Activated CD4-positive, alpha-beta memory T cell treated with anti-CD3 and anti-CD28 coated beads for 36 hours (primary cell): ENCODE measurements around the gene SHROOM4. TPM values are rescaled to one million over a fixed set of nuclear protein-coding genes. Genes with fewer than 3 reads are reported as not detected.

Experiments
- CTCF ChIA-PET: fragments of 350-600 bp; sonication (Branson Sonifier 250); formaldehyde crosslinking; loops from one replicate; lab custom pipeline; 2021; ENCODE audit warnings: antibody characterized with exemption, inconsistent platforms; lab: Charles Lee
- POLR2A ChIA-PET: fragments of 350-600 bp; sonication (Branson Sonifier 250); formaldehyde crosslinking; loops from one replicate; lab custom pipeline; 2021; ENCODE audit warnings: antibody characterized with exemption; lab: Charles Lee
- DNase-seq: peaks from one replicate; pipeline ENCODE4 v3.0.0-alpha.2; 2020
- H3K27ac Mint-ChIP-seq: one replicate; pipeline ENCODE4 v1.8.0; 2021; ENCODE audit warnings: mixed read lengths
- H3K27me3 Mint-ChIP-seq: one replicate; pipeline ENCODE4 v1.8.0; 2021; ENCODE audit warnings: mixed read lengths
- H3K36me3 Mint-ChIP-seq: one replicate; pipeline ENCODE4 v1.8.0; 2021; ENCODE audit warnings: mixed read lengths
- H3K4me1 Mint-ChIP-seq: one replicate; pipeline ENCODE4 v1.8.0; 2021; ENCODE audit warnings: low read depth, mixed read lengths
- H3K4me3 Mint-ChIP-seq: one replicate; pipeline ENCODE4 v1.8.0; 2021; ENCODE audit warnings: mild to moderate bottlenecking, mixed read lengths
- H3K9me3 Mint-ChIP-seq: one replicate; pipeline ENCODE4 v1.8.0; 2021; ENCODE audit warnings: mixed read lengths
- intact Hi-C: fragments of 100-400 bp; cut with micrococcal nuclease; formaldehyde crosslinking; loops from one replicate; pipeline ENCODE4 v1.15.1; 2023
- total RNA-seq, 2 experiments: library from RNA; stranded (reverse); gene quantifications; one replicate each; pipeline ENCODE4 v1.2.3, GENCODE V29; 2021

The SHROOM4 gene
- total RNA-seq: not detected

DNA sequence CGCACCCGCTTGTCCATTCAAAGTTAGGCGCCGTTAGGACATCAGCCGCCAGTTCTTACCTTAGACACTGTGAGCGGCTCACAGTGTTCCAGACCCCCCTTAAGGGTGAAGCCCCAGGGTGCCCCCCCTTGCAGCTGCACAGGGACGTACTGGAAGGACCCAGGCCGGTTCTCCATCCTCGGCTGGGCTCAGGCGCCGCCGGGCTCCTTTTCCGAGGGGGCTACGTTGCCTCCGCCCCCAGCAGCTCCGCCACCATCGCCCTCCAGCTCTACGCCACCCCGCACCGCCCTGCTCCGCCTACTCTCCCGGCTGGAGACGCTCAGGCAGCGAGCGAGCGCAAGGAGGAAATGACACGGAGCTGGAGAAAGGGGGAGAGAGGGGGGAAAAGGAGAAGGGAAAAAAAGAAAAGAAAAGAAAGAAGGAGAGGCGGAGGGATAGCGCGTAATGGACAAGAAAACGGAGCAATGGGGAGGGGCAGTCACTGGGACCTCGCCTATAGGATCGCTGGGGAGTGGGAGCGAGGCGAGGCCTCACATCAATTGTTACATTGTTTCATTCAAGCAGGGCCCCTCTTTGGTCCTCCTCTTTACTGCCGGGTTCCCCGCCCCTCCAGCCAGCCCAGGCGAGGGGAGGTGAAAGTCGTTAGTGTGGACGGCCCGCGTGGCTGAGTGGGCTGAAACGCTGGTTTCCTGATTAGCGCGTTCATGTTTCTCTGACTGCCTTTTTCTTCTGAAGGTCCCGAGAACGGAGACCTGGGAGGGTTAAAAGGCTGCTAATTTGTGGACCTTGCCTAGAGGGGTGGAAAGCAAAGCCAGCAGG is at the start of gene SHROOM4:
TSS of gene SHROOM4 (minus strand) at position 352 of the 819 bp plus-strand sequence. CDS start at position 176, 176 bp downstream.
- intact Hi-C loops: no loop called here
- POLR2A ChIA-PET: no interaction called here
- Mint-ChIP-seq H3K4me1 (no peaks in the 10 kb centered on the region), H3K27ac (no peak within 1 kb of the TSS), H3K27me3 (peaks cover 21% of the 10 kb centered on the region), H3K9me3 (no peaks in the 10 kb centered on the region), H3K36me3 (no peaks in the 10 kb centered on the region), H3K4me3 (no peak within 1 kb of the TSS)
- no peak for DNase-seq
- CTCF ChIA-PET: no interaction called here

DNA sequence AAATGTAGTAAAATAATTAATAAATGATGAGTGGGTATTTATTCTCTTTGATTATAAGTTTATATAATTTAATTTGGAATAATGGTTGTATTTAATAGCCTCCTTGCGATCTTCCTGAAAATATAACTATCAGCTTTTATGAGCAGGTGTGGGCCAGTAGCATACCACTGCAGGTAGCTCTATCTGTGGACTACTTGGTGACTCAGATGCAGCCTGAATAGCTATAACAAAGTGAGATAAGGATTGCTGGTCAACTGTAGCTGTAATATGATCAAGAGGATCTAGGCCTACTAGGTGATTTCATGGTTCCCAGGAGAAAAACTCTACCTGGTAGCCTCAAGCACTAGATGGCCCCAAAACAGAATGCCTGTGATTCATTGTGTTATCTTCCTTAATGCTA is 49.5 kb upstream of the SHROOM4 start:
- ChIA-PET POLR2A (no interaction called here), CTCF (no interaction called here)
- H3K4me1 Mint-ChIP-seq: no peaks in the 10 kb centered on the region
- intact Hi-C loops: no loop called here
- no peak overlapping the region for H3K4me3 Mint-ChIP-seq
- no peak for DNase-seq
- H3K36me3 Mint-ChIP-seq: no peaks in the 10 kb centered on the region
- H3K27me3 Mint-ChIP-seq: peaks cover 4% of the 10 kb centered on the region
- no peaks in the 10 kb centered on the region for H3K9me3 Mint-ChIP-seq
- H3K27ac Mint-ChIP-seq: no peak overlapping the region

- H3K36me3 Mint-ChIP-seq: no peaks in the 10 kb centered on the region
Measured at GRCh38 chrX:50860518-50860917, 46.5 kb upstream of the SHROOM4 start.

DNA sequence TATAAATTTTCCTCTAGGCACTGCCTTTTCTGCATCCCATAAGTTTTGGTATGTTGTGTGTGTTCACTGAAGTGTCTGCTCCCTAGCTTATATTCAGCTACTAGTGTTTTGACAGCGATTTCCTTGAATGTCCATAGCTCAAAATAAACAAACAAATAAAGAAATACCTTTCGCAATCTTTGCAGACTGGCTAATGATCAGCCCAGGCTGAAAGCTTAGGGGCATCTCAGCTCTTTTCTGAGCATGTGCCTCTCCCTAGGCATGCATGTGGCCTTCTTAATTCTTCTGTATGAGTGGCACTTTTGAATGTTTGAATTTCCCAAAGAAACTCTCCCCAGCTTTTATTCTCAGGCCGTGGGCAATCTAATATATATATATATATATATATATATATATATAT is 44.6 kb upstream of the SHROOM4 start:
- Mint-ChIP-seq H3K27me3 (no peaks in the 10 kb centered on the region), H3K27ac (no peak overlapping the region)
- POLR2A ChIA-PET: no interaction called here

More at GRCh38 chrX:50860518-50860917, 46.5 kb upstream of the SHROOM4 start:
- Mint-ChIP-seq H3K27me3 (peaks cover 3% of the 10 kb centered on the region), H3K27ac (no peak overlapping the region), H3K4me1 (no peaks in the 10 kb centered on the region), H3K4me3 (no peak overlapping the region), H3K9me3 (no peaks in the 10 kb centered on the region)
- no peak for DNase-seq
- ChIA-PET POLR2A (no interaction called here), CTCF (no interaction called here)
- intact Hi-C loops: no loop called here

GRCh38 chrX:50853399-50853798 is 39.4 kb upstream of the SHROOM4 start:
- no peaks in the 10 kb centered on the region for H3K27me3 Mint-ChIP-seq
- H3K4me1 Mint-ChIP-seq: no peaks in the 10 kb centered on the region
- H3K36me3 Mint-ChIP-seq: no peaks in the 10 kb centered on the region
- ChIA-PET CTCF (no interaction called here), POLR2A (interaction anchor here (0.6 kb wide), 1 partner anchor 21 kb away, joined by 5 read pairs; no protein-coding TSS in a partner anchor)
- no peak for DNase-seq
- intact Hi-C loops: no loop called here
- no peaks in the 10 kb centered on the region for H3K9me3 Mint-ChIP-seq
- H3K4me3 Mint-ChIP-seq: no peak overlapping the region
- H3K27ac Mint-ChIP-seq: no peak overlapping the region

More for the DNA sequence above, 44.6 kb upstream of the SHROOM4 start:
- Mint-ChIP-seq H3K4me1 (no peaks in the 10 kb centered on the region), H3K4me3 (no peak overlapping the region), H3K9me3 (no peaks in the 10 kb centered on the region), H3K36me3 (no peaks in the 10 kb centered on the region)
- intact Hi-C loops: no loop called here
- DNase-seq: no peak
- CTCF ChIA-PET: no interaction called here

DNA sequence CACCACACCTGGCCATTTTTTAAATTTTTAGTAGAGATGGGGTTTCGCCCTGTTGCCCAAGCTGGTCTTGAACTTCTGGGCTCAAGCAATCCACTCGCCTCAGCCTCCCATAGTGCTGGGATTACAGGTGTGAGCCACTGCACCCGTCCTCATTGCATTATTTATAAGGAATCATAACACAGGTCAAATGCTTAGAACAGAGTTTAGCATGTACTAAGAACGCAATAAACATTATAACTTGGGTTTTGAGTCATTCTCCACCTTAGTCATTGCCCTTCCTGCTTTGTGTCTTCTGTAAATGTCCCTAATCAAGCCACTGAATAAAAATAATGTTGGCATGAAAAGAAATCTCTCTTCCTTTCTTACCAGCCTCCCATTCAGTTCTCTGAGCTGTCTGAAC is 38.5 kb upstream of the SHROOM4 start:
- Mint-ChIP-seq H3K9me3 (no peaks in the 10 kb centered on the region), H3K27ac (no peak overlapping the region), H3K36me3 (no peaks in the 10 kb centered on the region), H3K27me3 (no peaks in the 10 kb centered on the region), H3K4me3 (no peak overlapping the region), H3K4me1 (no peaks in the 10 kb centered on the region)
- no peak for DNase-seq
- CTCF ChIA-PET: no interaction called here
- POLR2A ChIA-PET: no interaction called here
- intact Hi-C loops: no loop called here

GRCh38 chrX:50842221-50842620 is 28.2 kb upstream of the SHROOM4 start:
- intact Hi-C loops: no loop called here
- DNase-seq: no peak
- H3K27ac Mint-ChIP-seq: no peak overlapping the region
- ChIA-PET POLR2A (interaction anchor here (0.5 kb wide), 1 partner anchor 539 kb away, joined by 3 read pairs; no protein-coding TSS in a partner anchor), CTCF (no interaction called here)
- H3K4me3 Mint-ChIP-seq: no peak overlapping the region
- H3K9me3 Mint-ChIP-seq: no peaks in the 10 kb centered on the region
- no peaks in the 10 kb centered on the region for H3K36me3 Mint-ChIP-seq
- no peaks in the 10 kb centered on the region for H3K27me3 Mint-ChIP-seq
- no peaks in the 10 kb centered on the region for H3K4me1 Mint-ChIP-seq

- intact Hi-C loops: no loop called here
- no peaks in the 10 kb centered on the region for H3K27me3 Mint-ChIP-seq
Measured at GRCh38 chrX:50839730-50840129, 25.7 kb upstream of the SHROOM4 start.

DNA sequence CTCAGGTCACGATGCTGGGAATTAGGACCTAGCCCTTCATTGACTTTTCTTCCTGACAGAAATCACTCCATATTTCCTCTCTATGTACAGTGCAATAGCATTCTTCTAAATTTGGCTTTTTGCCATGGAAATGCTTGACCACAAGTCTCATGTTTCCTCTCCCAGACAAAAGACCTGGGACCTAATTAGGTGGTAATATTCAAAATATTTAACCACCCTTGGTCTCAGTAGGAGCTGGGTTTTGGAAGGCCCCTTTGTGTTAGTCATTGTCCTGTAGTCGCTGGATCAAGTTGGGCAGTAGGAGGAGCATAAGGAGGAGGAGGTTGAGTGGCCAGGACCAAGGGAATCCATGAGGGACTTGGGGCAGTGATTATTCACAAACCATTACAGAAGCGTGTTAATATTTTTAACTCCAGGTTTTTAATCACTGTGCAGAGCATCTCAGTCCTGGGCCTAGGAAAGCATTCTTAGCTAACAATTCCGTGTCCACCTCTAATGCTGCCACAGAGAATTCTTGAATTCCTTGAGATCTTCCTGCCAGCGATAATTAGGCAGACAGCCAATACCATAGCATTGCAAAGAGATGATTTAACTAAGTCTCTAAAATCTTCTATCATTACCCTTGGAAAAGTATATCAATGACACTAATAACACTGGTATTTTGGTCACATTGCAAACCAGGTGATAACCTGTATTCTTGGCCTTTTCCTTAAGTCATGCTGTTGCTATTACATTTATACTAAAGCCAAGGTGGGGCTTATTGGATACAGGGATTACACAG is 25.0 kb upstream of the SHROOM4 start:
- Mint-ChIP-seq H3K27ac (no peak overlapping the region), H3K36me3 (no peaks in the 10 kb centered on the region), H3K27me3 (no peaks in the 10 kb centered on the region), H3K4me3 (no peak overlapping the region), H3K4me1 (no peaks in the 10 kb centered on the region), H3K9me3 (no peaks in the 10 kb centered on the region)
- CTCF ChIA-PET: no interaction called here
- POLR2A ChIA-PET: no interaction called here
- intact Hi-C loops: no loop called here
- no peak for DNase-seq

More at GRCh38 chrX:50839730-50840129, 25.7 kb upstream of the SHROOM4 start:
- Mint-ChIP-seq H3K4me1 (no peaks in the 10 kb centered on the region), H3K27ac (no peak overlapping the region), H3K36me3 (no peaks in the 10 kb centered on the region), H3K9me3 (no peaks in the 10 kb centered on the region), H3K4me3 (no peak overlapping the region)
- ChIA-PET CTCF (no interaction called here), POLR2A (no interaction called here)
- no peak for DNase-seq

- no peak overlapping the region for H3K27ac Mint-ChIP-seq
- CTCF ChIA-PET: no interaction called here
- intact Hi-C loops: no loop called here
Measured at GRCh38 chrX:50827996-50828395, 14.0 kb upstream of the SHROOM4 start.

DNA sequence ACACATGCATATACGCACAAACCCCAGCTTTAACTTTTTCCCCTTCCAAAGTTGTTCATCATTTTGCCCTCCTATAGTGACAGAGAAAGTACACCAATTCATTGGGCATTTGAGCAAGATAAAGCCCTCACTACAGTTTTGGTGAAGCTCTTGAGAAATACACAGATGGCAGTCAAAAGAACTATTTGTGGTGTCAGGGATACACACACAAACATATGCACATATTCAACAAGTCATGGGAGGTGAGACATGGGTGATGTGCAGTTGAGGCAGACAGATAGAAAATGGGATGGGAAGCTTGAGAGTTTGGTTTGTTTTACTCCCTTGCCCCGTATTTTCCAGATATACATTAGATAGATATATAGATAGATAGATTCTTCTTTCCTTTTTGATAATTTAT is 11.8 kb upstream of the SHROOM4 start:
- DNase-seq: no peak
- Mint-ChIP-seq H3K4me1 (no peaks in the 10 kb centered on the region), H3K27ac (no peak overlapping the region), H3K36me3 (no peaks in the 10 kb centered on the region), H3K9me3 (no peaks in the 10 kb centered on the region), H3K27me3 (peaks cover 2% of the 10 kb centered on the region), H3K4me3 (no peak overlapping the region)
- intact Hi-C loops: no loop called here
- ChIA-PET POLR2A (no interaction called here), CTCF (no interaction called here)

More at GRCh38 chrX:50827996-50828395, 14.0 kb upstream of the SHROOM4 start:
- Mint-ChIP-seq H3K36me3 (no peaks in the 10 kb centered on the region), H3K27me3 (peaks cover 2% of the 10 kb centered on the region), H3K4me1 (no peaks in the 10 kb centered on the region), H3K4me3 (no peak overlapping the region), H3K9me3 (no peaks in the 10 kb centered on the region)
- no peak for DNase-seq
- POLR2A ChIA-PET: no interaction called here

DNA sequence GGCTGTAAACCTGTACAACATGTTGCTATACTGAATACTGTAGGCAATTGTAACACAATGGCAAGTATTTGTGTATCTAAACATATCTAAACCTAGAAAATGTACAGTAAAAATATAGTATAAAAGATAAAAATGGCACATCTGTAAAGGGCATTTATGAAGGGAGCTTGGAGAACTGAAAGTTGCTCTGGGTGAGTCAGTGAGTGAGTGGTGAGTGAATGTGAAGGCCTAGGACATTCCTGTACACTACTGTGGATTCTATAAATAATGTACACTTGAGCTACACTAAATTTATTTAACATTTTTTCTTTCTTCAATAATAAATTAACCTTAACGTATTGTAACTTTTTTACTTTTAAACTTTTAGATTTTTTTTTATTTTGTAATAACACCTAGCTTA is 5.0 kb upstream of the SHROOM4 start:
- Mint-ChIP-seq H3K36me3 (no peaks in the 10 kb centered on the region), H3K4me1 (no peaks in the 10 kb centered on the region), H3K27ac (no peak overlapping the region), H3K4me3 (no peak overlapping the region), H3K9me3 (no peaks in the 10 kb centered on the region), H3K27me3 (peaks cover 5% of the 10 kb centered on the region)
- intact Hi-C loops: no loop called here
- no peak for DNase-seq
- CTCF ChIA-PET: no interaction called here
- POLR2A ChIA-PET: no interaction called here
